Adipocyte (in vitro differentiated cells): ENCODE results near the gene COL6A3.

Experiments
- DNase-seq: peaks from one replicate; pipeline ENCODE4 v3.0.0-alpha.2; 2015; ENCODE audit warnings: low read depth
- H3K27me3 ChIP-seq: replicated peaks from 2 replicates; pipeline ENCODE4 v1.7.0; 2013; ENCODE audit warnings: mild to moderate bottlenecking, low read length, moderate library complexity; ENCODE audit not compliant: control insufficient read depth, insufficient read depth
- H3K36me3 ChIP-seq: 2 replicates; pipeline ENCODE4 v1.7.0; 2013; ENCODE audit warnings: low read length, mild to moderate bottlenecking, moderate library complexity; ENCODE audit not compliant: control insufficient read depth, insufficient read depth, severe bottlenecking
- H3K4me1 ChIP-seq: 2 replicates; pipeline ENCODE4 v1.7.0; 2013; ENCODE audit warnings: mild to moderate bottlenecking, low read length, moderate library complexity; ENCODE audit not compliant: control insufficient read depth, insufficient read depth
- H3K4me3 ChIP-seq: 2 replicates; pipeline ENCODE4 v1.7.0; 2013; ENCODE audit warnings: mild to moderate bottlenecking, low read length, moderate library complexity
- H3K9ac ChIP-seq: 2 replicates; pipeline ENCODE4 v1.7.0; 2013; ENCODE audit warnings: mild to moderate bottlenecking, low read length, moderate library complexity
- H3K9me3 ChIP-seq: 2 replicates; pipeline ENCODE4 v1.7.0; 2013; ENCODE audit warnings: mild to moderate bottlenecking, low read length, moderate library complexity; ENCODE audit not compliant: control insufficient read depth

COL6A3 gene

DNA sequence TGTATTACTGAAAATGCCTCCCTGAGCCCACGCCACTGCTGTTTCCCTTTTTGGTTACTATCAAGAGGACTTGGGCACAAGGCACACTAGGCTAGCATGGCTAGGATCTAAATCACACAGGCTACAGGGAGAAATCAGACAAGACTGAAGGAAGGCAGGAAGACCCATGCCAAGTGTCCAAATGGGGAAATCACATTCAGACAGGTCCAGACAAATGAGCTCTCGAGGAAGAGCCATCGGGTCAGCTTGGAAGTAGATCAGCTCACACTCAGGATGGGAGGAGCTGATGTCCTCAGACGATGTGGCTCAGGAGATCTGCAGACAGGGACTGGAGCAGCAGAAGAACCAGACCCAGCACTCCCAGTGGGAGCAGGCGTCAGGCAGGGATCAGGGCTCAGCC is 113.2 kb downstream of the COL6A3 start:
- DNase-seq, result no peak
- no peaks in the 10 kb centered on the region for H3K36me3 ChIP-seq
- no peak overlapping the region for H3K4me3 ChIP-seq
- H3K27me3 ChIP-seq, result no peaks in the 10 kb centered on the region
- no peaks in the 10 kb centered on the region for H3K9me3 ChIP-seq
- no peak overlapping the region for H3K9ac ChIP-seq
- H3K4me1 ChIP-seq, result peaks cover 55% of the 10 kb centered on the region

DNA sequence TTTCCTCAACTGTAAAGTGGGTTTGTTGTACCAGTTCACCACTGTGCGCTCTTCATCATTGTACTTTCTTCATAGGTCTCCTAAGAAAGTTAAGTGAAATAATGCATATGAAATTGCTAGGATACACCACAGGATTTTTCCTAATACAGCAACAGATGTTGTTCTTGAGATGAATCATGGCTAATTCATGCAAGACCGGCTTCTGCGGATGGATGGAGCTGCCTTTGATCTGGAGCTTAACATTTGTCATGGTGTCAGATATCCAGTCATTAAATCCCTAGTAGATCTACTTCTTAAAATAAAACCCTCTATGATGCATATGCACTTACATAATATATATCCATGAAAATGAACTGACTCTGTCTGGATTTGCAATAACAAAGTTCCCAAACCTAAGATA is 114.1 kb downstream of the COL6A3 start:
- H3K9me3 ChIP-seq, result no peaks in the 10 kb centered on the region

DNA sequence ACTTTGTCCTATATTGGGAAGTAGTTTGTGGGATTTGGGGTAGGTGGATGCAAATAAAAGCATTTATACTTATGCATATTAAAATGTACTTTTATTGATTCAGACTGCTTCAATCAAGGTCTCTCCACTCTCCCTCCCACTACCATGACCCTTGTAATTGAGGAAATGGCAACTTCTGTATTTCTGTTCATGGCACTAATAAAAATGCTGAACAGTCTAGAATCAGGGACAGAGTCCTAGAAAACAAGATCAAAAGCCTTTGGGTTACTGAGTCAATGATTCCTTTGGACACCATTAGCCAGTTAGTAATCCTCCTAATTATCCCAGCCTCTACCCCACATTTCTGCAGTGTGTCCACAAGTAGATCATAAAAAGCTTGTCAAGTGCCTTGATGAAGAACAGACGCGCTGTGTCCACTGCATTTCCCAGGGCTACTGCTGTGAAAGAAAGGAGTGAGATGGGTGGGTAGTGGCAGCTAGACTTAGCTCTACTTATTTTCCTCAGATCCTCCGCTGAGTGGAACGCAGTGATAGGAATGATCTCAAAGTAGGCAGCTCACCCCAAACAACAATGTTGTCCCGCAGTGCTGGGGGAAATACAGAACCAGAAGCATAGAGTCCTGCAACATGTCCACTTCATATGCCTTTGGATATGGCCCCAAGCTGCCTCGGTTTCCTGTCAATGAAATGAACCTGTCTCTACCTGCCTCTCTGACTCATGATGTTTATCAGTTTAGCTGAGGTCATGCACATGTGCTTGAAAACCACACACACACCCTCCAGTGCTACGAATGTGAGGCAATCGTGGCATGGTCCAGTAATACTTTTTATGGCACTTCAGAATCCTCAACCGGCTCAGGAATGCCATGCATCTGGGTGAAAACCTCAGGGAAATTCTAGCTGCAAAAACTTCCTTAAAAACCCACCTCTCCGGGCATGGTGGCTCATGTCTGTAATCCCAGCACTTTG is 115.5 kb downstream of the COL6A3 start:
- Histone ChIP-seq H3K4me1 (peaks cover 64% of the 10 kb centered on the region), H3K36me3 (no peaks in the 10 kb centered on the region), H3K9me3 (no peaks in the 10 kb centered on the region), H3K27me3 (no peaks in the 10 kb centered on the region), H3K9ac (peak overlapping the region; percentile 77), H3K4me3 (no peak overlapping the region)
- peak; percentile 62 for DNase-seq

More for the DNA sequence above, 114.1 kb downstream of the COL6A3 start:
- no peaks in the 10 kb centered on the region for H3K27me3 ChIP-seq
- H3K4me3 ChIP-seq, result no peak overlapping the region
- peaks cover 55% of the 10 kb centered on the region for H3K4me1 ChIP-seq
- H3K9ac ChIP-seq, result no peak overlapping the region
- DNase-seq, result peak; percentile 94
- H3K36me3 ChIP-seq, result no peaks in the 10 kb centered on the region

DNA sequence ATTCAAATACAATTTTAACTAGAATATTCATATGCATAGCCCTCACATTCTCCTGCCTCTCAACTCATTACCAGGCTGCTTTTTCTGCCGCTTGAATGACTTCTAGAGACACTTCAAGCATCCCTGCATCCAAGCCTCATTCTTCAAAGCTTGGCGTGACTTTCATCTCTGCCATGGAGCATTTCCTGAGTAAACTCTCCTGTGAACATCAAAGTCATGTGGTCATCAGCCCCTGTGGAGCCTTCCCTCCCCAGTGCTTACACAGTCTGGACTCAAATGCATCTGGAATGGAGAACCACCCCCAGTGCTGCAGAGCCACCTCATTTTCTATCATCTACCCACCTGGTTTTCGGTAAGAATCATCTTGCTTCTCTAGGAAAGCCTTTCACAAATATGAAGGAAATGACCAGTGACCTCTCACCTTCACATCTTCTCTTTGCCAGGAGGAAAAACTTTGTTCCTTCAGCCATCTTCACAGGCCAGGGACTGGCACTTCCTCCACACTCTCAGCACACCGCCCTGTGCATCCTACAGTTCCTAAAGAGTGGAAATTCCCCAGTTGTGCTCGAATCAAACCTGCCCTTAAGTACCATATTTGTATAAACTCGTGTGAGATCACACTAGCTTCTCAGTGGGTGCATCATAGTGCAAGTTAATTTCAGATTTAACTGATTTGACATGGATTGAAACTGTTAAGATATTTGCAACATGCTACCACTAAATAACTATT is 116.4 kb downstream of the COL6A3 start:
- no peak for DNase-seq
- H3K4me3 ChIP-seq, result no peak overlapping the region
- H3K9me3 ChIP-seq, result no peaks in the 10 kb centered on the region
- peak overlapping the region; percentile 77 for H3K9ac ChIP-seq
- no peaks in the 10 kb centered on the region for H3K27me3 ChIP-seq
- peaks cover 64% of the 10 kb centered on the region for H3K4me1 ChIP-seq
- no peaks in the 10 kb centered on the region for H3K36me3 ChIP-seq

DNA sequence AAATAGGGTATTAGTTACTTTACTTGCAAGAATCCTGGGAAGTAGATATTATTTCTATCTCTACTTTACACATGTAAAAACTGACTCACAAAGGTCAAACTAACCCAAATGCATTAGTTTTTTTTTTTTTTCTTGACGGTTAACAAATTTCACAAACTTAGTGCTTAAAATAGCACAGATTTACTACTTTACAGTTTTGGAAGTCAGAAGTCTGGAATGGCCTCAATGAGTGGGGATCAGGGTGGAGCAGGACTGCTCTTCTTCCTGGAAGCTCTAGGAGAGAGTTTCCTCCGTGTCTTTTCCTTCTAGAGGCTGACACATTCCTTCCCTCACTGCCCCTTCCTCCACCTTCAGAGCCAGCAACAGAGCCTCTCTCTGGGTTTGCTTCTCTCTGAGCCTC is 117.2 kb downstream of the COL6A3 start:
- Histone ChIP-seq H3K27me3 (no peaks in the 10 kb centered on the region), H3K4me3 (no peak overlapping the region), H3K36me3 (no peaks in the 10 kb centered on the region), H3K9ac (peak overlapping the region; percentile 77), H3K9me3 (no peaks in the 10 kb centered on the region), H3K4me1 (peaks cover 70% of the 10 kb centered on the region)
- no peak for DNase-seq

DNA sequence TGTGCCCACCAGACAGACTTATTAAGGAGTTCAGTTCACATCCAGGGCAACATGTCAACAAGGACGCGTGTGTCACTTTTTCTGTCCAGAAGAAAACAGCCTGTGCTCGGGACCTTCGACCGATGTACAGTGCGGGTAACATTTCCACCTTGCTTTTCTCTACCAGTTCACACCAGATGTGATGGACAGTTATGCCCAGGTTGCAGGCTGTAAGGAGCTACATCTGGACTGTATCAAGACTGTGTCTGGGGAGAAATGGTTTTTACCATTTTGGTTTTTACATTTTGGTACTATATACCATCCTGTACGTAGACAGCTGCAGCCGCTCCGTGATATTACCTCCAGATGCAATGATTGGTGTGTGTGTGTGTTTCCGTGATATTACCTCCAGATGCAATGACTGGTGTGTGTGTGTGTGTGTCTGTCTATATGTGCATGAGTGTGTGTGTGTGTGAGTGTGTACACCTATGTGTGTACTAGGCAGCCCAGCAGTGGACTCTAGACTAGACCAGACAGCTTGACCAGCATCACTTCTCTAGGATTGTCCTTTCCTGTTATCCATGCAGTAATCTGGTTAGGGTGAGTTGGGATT is 118.0 kb downstream of the COL6A3 start:
- H3K27me3 ChIP-seq, result no peaks in the 10 kb centered on the region
- H3K4me3 ChIP-seq, result no peak overlapping the region
- peak overlapping the region; percentile 77 for H3K9ac ChIP-seq
- H3K9me3 ChIP-seq, result no peaks in the 10 kb centered on the region
- peaks cover 78% of the 10 kb centered on the region for H3K4me1 ChIP-seq
- no peaks in the 10 kb centered on the region for H3K36me3 ChIP-seq
- no peak for DNase-seq

DNA sequence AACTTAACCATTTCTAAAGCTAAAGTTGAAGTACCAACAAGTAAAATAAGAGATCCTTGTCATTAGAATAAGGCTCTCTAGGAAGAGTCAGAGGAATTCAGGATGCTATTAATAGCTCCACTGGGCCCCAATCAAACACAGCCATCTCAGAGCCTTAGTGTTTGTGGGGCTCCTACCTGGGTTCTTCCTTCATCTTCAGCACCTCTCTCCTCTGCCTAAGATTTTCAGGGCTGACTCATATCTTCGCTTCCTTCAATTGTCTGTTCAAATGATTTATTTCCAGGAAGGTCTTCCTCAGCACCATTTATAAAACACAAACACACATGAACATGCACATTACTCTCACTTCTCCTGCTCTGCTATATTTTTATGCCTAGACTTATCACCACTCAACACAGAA is 119.5 kb downstream of the COL6A3 start:
- Histone ChIP-seq H3K9ac (peak overlapping the region; percentile 34), H3K4me1 (peaks cover 79% of the 10 kb centered on the region), H3K9me3 (no peaks in the 10 kb centered on the region), H3K27me3 (no peaks in the 10 kb centered on the region), H3K36me3 (no peaks in the 10 kb centered on the region), H3K4me3 (no peak overlapping the region)
- DNase-seq, result no peak

DNA sequence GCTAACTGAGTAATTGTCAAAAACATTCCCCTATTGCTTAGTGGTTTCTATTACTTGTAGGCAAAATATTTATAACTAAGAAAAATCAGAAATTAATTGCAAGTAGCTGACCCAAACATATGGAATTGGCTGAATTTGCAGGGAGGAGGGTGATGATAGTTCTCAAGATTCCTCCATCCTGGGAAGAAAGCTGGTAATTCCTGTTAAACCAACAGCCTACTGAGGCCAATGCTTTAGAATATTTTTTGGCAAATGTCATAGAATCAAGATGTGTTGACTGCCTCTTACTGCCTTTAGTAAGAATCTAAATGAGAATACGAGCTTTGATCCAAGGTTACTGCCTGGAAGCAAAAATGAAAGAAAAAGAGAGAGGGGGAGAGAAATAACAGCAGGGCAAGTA is 120.0 kb downstream of the COL6A3 start:
- DNase-seq, result no peak
- Histone ChIP-seq H3K9ac (peak overlapping the region; percentile 34), H3K9me3 (no peaks in the 10 kb centered on the region), H3K4me3 (no peak overlapping the region), H3K4me1 (peaks cover 79% of the 10 kb centered on the region), H3K36me3 (no peaks in the 10 kb centered on the region), H3K27me3 (no peaks in the 10 kb centered on the region)

DNA sequence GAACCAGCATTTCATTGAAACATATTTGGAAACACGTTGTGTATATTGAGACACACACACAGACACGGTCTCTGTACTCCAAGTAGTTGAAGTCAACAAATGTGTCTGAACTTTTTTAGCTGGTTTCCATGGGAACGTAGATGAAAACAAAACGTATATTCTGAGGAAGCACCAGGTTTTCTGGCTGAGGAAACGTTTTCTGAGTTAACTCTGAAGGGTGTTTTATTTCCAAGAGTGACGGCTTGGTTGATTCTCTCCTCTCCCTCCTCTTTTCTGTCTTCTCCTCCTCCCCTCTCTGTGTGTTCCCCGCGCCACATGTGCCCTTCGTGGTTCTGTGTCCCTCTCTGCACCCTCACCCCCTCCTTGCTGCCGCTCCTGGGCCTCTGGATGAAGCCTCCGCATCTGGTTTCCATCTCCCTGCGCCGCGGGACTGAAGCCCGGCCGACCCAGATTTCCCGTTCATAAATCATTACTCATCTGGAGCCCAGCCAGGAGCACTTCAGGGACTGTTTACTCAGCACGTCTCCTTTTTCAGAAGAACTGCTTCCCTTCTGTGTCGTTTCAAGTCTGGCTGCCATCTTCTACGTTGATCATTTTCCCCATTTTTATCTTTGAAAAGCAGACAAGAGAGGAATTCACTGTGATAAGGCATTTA is 122.7 kb downstream of the COL6A3 start:
- peaks cover 53% of the 10 kb centered on the region for H3K4me1 ChIP-seq
- no peaks in the 10 kb centered on the region for H3K27me3 ChIP-seq
- H3K9me3 ChIP-seq, result no peaks in the 10 kb centered on the region
- H3K9ac ChIP-seq, result peak overlapping the region; percentile 87
- H3K36me3 ChIP-seq, result no peaks in the 10 kb centered on the region
- DNase-seq, result peak; percentile 100
- peak overlapping the region; percentile 73 for H3K4me3 ChIP-seq

DNA sequence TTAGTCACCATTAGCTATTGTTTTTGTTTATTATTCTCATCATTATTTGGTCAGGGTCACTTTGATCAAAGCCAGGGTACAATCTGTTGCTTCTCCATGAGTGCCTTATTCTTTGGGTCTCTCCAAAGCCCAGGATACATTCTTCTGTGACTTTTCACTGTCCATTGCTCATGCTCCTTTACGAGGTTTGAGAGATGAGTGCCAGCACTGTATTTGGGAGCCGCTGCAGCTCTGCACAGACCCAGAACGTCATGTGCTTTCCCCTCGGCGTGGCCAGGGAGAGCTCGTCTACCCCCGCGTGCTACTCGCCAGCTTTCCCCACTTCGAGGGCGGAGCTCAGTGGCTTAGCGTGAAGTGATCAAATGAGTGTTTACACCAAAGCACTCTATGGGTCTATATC is 123.7 kb downstream of the COL6A3 start:
- H3K4me3 ChIP-seq, result peak overlapping the region; percentile 73
- peak overlapping the region; percentile 87 for H3K9ac ChIP-seq
- no peaks in the 10 kb centered on the region for H3K36me3 ChIP-seq
- peaks cover 43% of the 10 kb centered on the region for H3K4me1 ChIP-seq
- peak; percentile 76 for DNase-seq
- no peaks in the 10 kb centered on the region for H3K9me3 ChIP-seq
- no peaks in the 10 kb centered on the region for H3K27me3 ChIP-seq

DNA sequence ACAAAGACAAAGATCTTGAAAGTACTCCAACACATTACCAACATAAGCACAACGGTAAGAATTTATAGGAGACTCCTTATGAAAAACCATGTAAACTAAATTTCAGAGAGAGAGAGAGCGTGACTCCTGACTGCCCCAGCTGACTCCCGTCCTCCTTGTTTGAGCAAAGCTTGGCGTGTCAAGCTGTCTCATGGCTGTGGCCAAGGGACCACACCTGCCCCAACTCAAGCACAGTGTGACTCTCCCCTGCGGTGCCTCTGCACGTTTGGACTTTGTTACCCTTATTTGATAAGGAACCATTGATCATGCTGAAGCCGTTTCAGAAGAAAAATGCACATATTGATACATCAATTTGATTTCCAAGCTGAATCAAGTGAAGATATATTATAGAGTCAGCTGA is 124.8 kb downstream of the COL6A3 start:
- Histone ChIP-seq H3K9ac (no peak overlapping the region), H3K4me1 (peaks cover 32% of the 10 kb centered on the region), H3K27me3 (no peaks in the 10 kb centered on the region), H3K9me3 (no peaks in the 10 kb centered on the region), H3K36me3 (no peaks in the 10 kb centered on the region), H3K4me3 (no peak overlapping the region)
- DNase-seq, result no peak
